ENCODE results near the gene PIK3R3. TPM values are rescaled to one million over a fixed set of nuclear protein-coding genes. Genes with fewer than 3 reads are reported as not detected.

Gene PIK3R3
- total RNA-seq, 1 donor from 2014 or later, result 55.3 TPM

DNA sequence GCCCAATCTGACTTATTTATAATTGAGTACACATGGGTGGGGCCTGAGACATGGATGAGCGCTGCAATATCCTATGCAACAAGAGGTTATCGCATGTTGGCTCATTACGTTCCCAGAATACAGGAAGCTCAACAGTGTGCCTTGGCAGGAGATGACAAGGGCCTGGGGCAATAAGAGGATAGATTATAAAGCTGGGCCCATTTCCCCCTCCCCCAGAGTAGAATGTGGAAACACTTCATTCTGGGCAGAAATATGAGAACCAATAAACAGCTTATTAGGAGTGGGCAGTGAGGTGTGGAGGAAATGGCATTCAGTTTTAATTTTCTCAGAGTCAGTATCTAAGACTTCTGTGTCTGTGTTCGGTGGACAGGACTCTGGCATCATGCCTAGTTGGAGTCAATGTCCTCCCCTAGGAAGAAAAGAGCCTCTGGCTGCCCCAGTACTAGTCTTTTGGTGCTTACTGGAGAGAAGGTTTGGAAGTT, 92.8 kb downstream of the PIK3R3 start:
- intact Hi-C loops (cut with DNase I), result loop anchor here (5.0 kb wide), 1 partner anchor 93 kb away; the partner anchor contains the start of gene PIK3R3

DNA sequence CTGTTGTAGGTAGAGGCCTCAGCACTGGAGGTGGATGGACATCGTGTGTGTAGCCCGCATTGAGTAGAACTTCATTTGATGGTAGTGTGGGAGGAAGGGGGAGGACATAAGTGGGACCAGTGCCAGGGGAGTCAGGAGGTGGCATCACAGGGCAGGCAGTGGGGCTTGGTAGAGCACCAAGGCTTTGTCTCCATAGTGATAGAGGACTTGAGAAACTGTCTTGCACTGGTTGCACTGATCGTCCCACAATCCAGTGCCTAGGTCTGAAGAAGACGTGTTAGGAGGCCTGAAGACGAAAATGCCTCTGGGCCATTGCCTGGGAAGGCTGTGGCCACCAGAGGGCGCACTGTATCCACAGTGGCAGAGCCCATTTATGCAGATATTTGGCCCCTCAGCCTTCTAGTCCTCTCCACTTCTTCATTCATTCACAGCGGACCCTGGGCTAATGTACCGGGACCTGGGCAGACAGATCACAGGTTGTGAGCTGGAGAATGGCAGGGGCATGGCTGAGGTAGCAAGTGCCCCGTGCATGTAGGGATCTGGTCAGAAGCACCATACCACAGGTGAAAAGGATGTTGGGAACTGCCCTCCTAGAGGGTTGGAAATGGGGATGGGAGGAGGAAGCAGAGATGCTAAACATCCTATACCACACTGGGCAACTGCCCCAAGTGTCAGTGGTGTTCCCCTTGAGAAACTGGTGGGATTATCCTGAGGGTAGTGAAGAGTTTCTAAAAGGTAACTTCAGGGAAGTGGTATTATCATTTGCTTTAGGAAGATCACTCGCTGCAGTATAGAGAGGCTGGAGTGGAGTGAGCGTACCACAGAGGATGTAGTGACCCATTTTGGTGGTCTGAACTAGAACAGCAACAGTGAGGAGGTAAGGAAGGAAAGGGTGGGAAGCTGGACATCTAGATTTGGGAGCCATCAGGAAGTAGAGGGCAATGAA, 95.3 kb downstream of the PIK3R3 start:
- intact Hi-C loops (cut with DNase I), result loop anchor here (1.0 to 5.0 kb wide), 3 partner anchors 95 to 186 kb away; partner anchors contain the start of gene PIK3R3
- DNase-seq (ENCODE audit: low spot score), result peak; percentile 90

More for the DNA sequence above, 92.8 kb downstream of the PIK3R3 start:
- DNase-seq (ENCODE audit: low spot score), result no peak

DNA sequence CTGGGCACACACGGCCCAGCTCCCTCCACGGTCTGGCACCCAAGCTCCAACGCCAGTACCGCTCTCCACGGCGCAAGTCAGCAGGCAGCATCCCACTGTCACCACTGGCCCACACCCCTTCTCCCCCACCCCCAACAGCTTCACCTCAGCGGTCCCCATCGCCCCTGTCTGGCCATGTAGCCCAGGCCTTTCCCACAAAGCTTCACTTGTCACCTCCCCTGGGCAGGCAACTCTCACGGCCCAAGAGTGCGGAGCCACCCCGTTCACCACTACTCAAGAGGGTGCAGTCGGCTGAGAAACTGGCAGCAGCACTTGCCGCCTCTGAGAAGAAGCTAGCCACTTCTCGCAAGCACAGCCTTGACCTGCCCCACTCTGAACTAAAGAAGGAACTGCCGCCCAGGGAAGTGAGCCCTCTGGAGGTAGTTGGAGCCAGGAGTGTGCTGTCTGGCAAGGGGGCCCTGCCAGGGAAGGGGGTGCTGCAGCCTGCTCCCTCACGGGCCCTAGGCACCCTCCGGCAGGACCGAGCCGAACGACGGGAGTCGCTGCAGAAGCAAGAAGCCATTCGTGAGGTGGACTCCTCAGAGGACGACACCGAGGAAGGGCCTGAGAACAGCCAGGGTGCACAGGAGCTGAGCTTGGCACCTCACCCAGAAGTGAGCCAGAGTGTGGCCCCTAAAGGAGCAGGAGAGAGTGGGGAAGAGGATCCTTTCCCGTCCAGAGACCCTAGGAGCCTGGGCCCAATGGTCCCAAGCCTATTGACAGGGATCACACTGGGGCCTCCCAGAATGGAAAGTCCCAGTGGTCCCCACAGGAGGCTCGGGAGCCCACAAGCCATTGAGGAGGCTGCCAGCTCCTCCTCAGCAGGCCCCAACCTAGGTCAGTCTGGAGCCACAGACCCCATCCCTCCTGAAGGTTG, 97.6 kb downstream of the PIK3R3 start:
- intact Hi-C loops (cut with DNase I), result loop anchor here (5.0 kb wide), 1 partner anchor 97 kb away; the partner anchor contains the start of gene PIK3R3
- DNase-seq (ENCODE audit: low spot score), result no peak

DNA sequence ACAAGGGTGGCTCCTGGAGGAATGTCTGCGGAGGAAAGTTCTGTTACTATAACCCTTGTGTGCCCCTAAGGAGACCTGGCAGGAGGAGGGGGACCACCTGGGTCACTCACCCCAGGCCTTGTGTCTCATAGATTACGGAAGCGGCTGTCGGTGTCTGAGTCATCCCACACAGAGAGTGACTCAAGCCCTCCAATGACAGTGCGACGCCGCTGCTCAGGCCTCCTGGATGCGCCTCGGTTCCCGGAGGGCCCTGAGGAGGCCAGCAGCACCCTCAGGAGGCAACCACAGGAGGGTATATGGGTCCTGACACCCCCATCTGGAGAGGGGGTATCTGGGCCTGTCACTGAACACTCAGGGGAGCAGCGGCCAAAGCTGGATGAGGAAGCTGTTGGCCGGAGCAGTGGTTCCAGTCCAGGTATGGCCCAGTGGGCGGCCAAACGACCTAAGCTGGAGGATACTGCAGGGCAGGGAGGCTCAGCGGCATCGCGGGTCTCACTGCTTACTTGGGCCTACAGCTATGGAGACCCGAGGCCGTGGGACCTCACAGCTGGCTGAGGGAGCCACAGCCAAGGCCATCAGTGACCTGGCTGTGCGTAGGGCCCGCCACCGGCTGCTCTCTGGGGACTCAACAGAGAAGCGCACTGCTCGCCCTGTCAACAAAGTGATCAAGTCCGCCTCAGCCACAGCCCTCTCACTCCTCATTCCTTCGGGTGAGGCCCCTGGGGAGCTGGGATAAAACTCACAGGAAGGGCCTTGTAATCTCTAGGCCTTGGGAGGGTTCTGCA, 101.4 kb downstream of the PIK3R3 start:
- intact Hi-C loops (cut with DNase I), result no loop called here

DNA sequence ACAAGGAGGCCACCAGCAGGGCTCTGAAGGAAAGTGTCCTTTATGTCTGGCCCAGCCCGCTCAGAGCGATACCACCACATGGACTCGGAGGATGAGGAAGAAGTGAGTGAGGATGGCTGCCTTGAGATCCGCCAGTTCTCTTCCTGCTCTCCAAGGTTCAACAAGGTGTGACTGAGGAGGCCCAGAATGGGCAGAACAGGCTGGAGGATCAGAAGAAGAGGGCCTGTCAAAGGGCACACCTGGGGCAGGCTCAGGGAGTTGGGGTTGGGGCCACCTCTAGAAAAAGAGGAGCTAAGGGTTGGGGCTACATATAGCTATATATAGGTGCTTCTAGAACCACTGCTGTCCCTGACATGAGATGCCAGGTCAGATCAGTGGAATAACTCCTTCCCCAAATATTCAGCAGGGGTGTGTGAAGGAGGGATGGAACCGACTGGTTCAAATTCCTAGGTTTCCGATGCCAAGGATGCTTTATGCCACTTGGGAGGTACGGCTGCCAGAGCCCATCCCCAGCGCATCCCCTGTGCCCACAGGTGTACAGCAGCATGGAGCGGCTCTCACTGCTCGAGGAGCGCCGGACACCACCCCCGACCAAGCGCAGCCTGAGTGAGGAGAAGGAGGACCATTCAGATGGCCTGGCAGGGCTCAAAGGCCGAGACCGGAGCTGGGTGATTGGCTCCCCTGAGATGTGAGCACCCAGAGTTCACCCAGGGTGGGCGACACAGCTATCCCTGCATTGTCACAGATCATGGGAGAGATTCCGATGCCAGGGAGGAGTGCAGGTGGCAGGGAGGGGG, 102.2 kb downstream of the PIK3R3 start:
- intact Hi-C loops (cut with DNase I), result no loop called here

More for the DNA sequence above, 101.4 kb downstream of the PIK3R3 start:
- DNase-seq (ENCODE audit: low spot score), result no peak

DNA sequence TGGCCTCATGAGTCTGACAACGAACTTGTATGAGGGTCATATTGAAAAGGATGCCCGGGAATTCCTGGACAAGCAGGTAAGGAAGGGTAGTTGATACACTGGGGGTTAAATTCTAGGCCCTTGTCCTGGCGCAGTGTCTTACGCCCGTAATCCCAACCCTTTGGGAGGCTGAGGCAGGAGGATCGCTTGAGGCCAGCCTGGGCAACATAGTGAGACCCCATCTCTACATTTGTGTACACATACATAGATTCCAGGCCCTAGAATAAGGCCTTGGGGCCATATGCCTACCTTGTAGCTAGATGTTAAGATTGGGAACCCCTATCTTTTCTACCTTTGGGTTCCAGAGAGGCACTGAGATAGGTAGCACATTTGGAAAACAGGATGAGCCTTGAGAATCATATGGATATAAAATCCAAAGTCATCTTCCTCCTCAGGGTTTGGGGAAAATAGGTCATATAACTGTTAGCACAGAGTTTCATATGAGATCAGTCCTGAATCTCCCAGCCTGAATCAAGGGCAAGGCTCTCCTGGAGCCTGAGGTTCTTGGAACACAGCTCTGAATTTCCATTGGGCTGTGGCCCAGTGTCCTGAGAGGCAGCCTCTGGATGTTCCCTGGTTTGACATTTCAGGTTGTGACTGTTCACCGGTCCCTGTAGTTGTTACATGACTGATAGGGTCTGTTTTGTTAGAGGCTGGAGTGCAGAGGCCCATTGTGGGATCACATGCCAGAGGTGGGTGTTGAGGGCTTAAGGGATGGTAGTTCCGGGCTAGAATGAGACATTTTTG, 104.4 kb downstream of the PIK3R3 start:
- no peak for DNase-seq (ENCODE audit: low spot score)
- intact Hi-C loops (cut with DNase I), result loop anchor here (2.0 kb wide), 1 partner anchor 115 kb away; no protein-coding TSS in a partner anchor

More for the DNA sequence above, 102.2 kb downstream of the PIK3R3 start:
- no peak for DNase-seq (ENCODE audit: low spot score)

DNA sequence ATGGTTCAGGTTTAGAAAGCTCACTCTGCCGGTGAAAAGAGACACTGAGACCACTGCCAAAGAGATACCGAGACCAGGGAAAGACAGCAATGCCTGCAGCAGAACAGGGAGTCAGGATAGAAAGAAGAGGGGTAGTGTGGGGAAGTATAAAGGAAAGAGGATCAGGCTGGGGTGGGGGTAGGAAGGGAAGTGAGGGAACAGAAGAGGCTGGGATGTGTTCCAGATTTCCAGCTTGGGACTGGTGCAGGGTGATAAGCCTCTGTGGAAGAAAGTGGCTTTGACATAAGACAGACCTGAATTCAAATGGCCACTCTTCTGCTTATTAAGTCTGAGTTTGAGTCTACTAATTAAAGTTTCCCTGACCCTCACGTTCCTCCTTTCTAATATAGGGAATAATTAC, 105.9 kb downstream of the PIK3R3 start:
- intact Hi-C loops (cut with DNase I), result loop anchor here (2.0 kb wide), 1 partner anchor 114 kb away; no protein-coding TSS in a partner anchor

DNA sequence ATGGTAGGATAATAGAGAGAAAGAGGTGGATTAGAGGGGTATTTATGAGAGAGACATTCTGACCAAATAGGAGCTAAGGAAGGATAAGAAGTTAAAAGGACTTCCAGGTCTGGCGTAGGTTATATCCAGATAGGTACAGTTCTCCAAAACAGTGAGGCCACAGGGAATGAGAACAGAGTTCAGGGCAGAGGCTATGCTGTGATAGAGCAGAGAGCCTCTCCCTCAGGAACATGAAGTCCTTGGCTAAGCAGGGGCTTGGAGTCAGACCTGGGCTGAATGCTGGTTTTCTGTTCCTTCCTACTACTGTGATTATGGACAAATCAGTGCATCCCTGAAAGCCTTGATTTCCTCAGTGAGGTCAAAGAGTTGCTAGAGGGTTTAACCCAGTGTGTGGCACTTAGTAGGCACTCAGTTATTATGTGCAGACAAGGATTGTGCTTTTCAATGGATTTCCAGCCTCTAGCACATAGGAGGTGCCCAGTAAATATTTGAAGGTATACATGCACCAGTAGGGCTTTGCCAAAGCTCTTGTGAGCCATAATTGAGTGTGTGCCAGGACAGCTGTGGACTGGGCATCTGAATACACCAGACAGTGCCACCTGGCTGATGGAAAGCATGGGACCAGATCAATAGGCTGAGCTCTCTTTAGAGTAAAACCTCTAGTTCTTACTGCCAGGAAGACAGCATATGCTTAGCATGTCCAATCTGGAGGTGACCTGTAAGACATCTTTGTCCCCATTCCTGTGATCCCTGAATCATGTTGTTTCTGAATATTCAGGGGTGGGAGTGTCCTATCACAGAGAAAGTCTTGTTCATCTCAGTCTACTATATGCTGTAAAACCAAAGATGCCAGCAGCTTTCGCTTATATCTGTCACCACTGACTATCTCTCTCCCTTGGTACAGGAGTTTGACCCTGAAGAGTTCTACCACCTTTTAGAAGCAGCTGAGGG, 111.1 kb downstream of the PIK3R3 start:
- no peak for DNase-seq (ENCODE audit: low spot score)

More for the DNA sequence above, 105.9 kb downstream of the PIK3R3 start:
- no peak for DNase-seq (ENCODE audit: low spot score)

DNA sequence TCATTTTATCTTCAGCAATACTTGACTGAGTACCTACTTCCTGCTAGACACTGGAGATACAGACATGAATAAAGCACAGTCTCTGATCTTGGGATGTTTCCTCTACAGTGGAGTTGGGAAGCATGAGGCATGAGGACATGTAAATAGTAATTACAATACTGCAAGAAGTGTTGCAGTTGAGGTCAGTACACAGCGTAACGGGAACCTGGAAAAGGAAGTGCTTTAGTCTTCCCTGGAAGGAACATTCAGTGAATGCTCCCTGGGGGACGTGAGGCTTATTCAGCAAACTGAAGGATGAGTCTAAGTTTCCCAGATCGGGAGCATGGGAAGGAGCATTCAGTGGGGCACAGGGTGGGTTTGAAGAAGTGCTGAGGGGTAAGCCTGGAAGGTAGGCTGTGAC, 112.4 kb downstream of the PIK3R3 start:
- no peak for DNase-seq (ENCODE audit: low spot score)
- intact Hi-C loops (cut with DNase I), result loop anchor here (5.0 kb wide), 1 partner anchor 218 kb away; the partner anchor contains the start of gene MAST2

More for the DNA sequence above, 111.1 kb downstream of the PIK3R3 start:
- intact Hi-C loops (cut with DNase I), result loop anchor here (5.0 kb wide), 1 partner anchor 219 kb away; the partner anchor contains the start of gene MAST2

DNA sequence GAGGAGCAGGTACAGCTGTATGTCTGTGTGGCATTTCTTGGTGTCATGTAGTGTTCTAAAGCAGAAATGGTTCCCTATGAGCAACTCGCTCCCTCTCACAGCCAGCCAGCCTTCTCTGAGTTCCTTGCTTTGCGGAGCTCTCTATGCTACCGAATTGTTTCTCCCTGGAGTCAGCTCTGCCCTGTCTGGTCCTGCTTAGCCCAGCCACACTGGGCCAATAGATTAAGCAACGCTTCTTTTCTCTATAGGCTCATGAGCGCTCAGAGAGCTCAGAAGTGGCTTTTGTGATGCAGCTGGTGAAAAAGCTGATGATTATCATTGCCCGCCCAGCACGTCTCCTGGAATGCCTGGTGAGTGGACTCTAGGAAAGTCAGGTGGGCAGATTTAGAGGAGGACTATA, 113.1 kb downstream of the PIK3R3 start:
- no peak for DNase-seq (ENCODE audit: low spot score)
- intact Hi-C loops (cut with DNase I), result no loop called here

DNA sequence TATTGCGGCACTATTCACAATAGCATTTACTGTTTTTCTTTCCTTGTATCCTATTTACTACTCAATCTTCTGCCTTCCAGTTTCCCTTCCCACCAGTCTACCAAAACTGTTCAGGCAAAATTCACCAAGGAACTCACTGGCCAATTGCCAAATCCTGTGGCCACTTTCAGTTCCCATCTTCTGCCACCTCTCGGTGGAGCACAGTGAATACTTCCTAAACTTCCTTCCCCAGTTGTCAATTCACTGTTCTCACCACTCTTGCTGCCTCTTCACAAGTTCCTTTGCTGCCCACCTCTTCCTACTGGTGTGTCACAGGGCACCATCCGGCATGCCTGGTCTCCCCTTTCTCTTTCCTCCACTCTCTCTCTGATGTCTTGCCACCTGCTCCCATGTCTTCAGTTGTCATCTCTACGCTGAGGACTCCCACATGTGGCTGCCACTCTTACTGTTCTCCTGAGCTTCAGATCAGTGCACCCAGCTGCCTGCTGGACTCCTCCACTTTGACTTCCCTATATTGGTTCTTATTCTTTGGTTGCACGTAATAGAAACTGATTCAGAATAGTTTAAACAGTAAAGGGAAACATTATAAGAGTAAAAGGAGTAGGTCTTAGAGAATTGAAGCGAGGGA, 114.4 kb downstream of the PIK3R3 start:
- intact Hi-C loops (cut with DNase I), result no loop called here

DNA sequence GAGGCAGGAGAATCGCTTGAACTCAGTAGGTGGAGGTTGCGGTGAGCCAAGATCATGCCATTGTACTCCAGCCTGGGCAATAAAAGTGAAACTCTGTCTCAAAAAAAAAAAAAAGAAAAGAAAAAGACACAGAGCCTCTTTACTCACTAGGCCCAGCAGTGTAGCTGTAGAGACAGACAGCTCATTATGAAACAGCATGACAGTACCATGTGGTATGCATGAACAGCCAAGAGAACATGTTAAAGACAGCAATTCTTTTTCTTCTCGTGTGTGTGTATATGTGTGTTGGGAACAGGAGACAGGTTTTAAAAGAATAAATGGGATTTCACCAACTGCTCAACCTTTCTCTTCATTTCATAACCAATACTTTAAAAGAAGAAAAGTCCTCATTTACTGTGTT, 118.8 kb downstream of the PIK3R3 start:
- no peak for DNase-seq (ENCODE audit: low spot score)
- intact Hi-C loops (cut with DNase I), result no loop called here

More for the DNA sequence above, 114.4 kb downstream of the PIK3R3 start:
- no peak for DNase-seq (ENCODE audit: low spot score)

DNA sequence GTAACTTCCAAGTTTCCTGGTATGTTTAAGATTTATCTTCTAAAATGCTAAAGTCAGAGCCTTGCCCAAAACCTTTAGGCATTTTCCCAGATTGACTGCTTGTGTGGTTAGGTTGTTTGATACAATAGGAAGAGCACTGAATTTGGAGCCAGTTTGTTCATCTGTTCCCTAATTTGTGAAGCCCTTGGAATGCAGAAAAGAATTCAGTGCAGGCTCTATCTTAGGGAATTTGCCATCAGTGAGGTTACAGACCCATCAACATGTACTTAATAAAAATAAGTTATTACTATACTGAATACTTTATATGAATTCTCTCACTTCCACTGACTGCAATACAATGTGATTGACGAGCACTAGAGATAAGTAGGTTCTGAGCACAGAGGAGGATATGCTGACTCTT, 120.2 kb downstream of the PIK3R3 start:
- no peak for DNase-seq (ENCODE audit: low spot score)

DNA sequence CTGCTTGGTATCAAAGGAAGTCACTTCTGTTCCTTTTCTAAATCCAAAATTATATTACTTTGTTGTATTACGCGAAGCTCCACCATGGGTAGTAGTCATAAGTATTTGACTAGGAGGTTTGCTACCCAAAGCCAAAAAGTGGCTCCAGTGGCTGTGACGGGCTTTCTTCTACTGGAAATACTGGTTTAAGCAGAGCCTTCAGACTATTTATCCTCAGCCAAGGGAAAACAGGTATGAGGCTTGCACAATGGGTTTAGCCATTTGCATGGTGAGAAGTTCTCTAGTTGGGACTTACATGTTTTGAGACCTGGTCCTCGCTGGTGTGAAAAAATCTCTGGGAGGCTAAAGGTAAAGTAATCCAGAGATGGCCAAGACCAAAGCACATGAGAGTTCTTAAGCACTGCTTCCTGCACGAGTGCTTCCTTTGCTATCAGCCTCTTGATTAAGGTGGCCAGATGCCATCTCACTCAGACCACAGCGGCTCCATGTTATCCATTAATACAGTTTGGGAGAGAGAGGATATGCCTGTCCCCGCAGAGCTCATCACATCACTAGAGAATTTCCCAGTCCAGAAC, 121.2 kb downstream of the PIK3R3 start:
- no peak for DNase-seq (ENCODE audit: low spot score)
- intact Hi-C loops (cut with DNase I), result no loop called here

More for the DNA sequence above, 120.2 kb downstream of the PIK3R3 start:
- intact Hi-C loops (cut with DNase I), result no loop called here

DNA sequence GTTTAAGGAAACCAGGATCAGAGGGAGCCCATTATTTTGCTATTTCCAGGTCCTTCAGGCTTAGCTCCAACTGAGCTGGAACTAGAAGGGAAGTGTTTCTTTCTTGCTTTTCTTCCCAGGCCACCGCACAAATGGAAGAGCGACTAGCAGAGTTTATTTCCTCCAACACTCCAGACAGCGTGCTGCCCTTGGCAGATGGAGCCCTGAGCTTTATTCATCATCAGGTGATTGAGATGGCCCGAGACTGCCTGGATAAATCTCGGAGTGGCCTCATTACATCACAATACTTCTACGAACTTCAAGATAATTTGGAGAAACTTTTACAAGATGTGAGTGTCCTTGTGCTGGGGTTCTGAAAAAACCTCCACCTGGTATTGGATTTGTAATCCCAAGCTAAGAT, 121.8 kb downstream of the PIK3R3 start:
- intact Hi-C loops (cut with DNase I), result no loop called here
- DNase-seq (ENCODE audit: low spot score), result no peak

Measured in cardiac septum (tissue), 1 donor.